Stimulated activated naive CD8-positive, alpha-beta T cell treated with anti-CD3 and anti-CD28 coated beads, Interleukin-15, amount 100 ng/mL, for 72 hours (primary cell): ENCODE measurements around the gene UNC5B.
A peak's percentile ranks its signal among the peaks of the same experiment; 100 is the strongest.

ENCODE experiments used
- ATAC-seq: fragments of 150-1000 bp; cut with Tn5 transposase; 2 replicates; pipeline ENCODE4 v1.10.0; 2021; ENCODE audit warnings: mild to moderate bottlenecking, moderate library complexity
- DNase-seq, 2 donors: peaks; one replicate each; pipeline ENCODE4 v3.0.0; 2021 to 2022
- H3K27ac Mint-ChIP-seq, 2 donors: one replicate each; pipeline ENCODE4 v1.8.0; 2022; ENCODE audit warnings: mild to moderate bottlenecking in 2 of 2, mixed read lengths in 2 of 2, moderate library complexity in 2 of 2
- H3K27me3 Mint-ChIP-seq: one replicate; pipeline ENCODE4 v1.8.0; 2022; ENCODE audit warnings: mixed read lengths
- H3K4me1 Mint-ChIP-seq: one replicate; pipeline ENCODE4 v1.8.0; 2022; ENCODE audit warnings: mild to moderate bottlenecking, mixed read lengths
- H3K4me3 Mint-ChIP-seq, 2 donors: one replicate each; pipeline ENCODE4 v1.8.0; 2022; ENCODE audit warnings: mild to moderate bottlenecking in 2 of 2, mixed read lengths in 2 of 2, moderate library complexity in 1 of 2
- H3K9me3 Mint-ChIP-seq, 2 donors: one replicate each; pipeline ENCODE4 v1.8.0; 2022; ENCODE audit warnings: mixed read lengths in 2 of 2

UNC5B gene

GRCh38 chr10:71342573-71343391 is 130.4 kb downstream of the UNC5B start:
- H3K4me3 Mint-ChIP-seq = no peak overlapping the region
- H3K27me3 Mint-ChIP-seq = no peaks in the 10 kb centered on the region
- DNase-seq (no peak), ATAC-seq (no peak)
- no peak overlapping the region for H3K27ac Mint-ChIP-seq
- H3K4me1 Mint-ChIP-seq = no peaks in the 10 kb centered on the region
- no peaks in the 10 kb centered on the region for H3K9me3 Mint-ChIP-seq

GRCh38 chr10:71343392-71343773 is 131.0 kb downstream of the UNC5B start:
- ATAC-seq (no peak), DNase-seq (no peak)
- H3K4me1 Mint-ChIP-seq = no peaks in the 10 kb centered on the region
- no peaks in the 10 kb centered on the region for H3K9me3 Mint-ChIP-seq
- H3K4me3 Mint-ChIP-seq = no peak overlapping the region
- no peaks in the 10 kb centered on the region for H3K27me3 Mint-ChIP-seq
- peak overlapping the region in 1 of 2 donors; percentile 34 for H3K27ac Mint-ChIP-seq

- no peak for ATAC-seq
- H3K4me1 Mint-ChIP-seq = no peaks in the 10 kb centered on the region
- no peak for DNase-seq
- H3K27me3 Mint-ChIP-seq = no peaks in the 10 kb centered on the region
- no peak overlapping the region for H3K27ac Mint-ChIP-seq
- no peaks in the 10 kb centered on the region for H3K9me3 Mint-ChIP-seq
- no peak overlapping the region for H3K4me3 Mint-ChIP-seq
Measured at GRCh38 chr10:71344154-71344925, 132.0 kb downstream of the UNC5B start.

GRCh38 chr10:71344993-71345480 is 132.7 kb downstream of the UNC5B start:
- DNase-seq = no peak
- no peak overlapping the region for H3K4me3 Mint-ChIP-seq
- H3K9me3 Mint-ChIP-seq = no peaks in the 10 kb centered on the region
- H3K4me1 Mint-ChIP-seq = no peaks in the 10 kb centered on the region
- H3K27me3 Mint-ChIP-seq = no peaks in the 10 kb centered on the region
- ATAC-seq = no peak
- H3K27ac Mint-ChIP-seq = no peak overlapping the region

- no peak overlapping the region for H3K27ac Mint-ChIP-seq
- no peaks in the 10 kb centered on the region for H3K27me3 Mint-ChIP-seq
- no peaks in the 10 kb centered on the region for H3K9me3 Mint-ChIP-seq
- ATAC-seq = no peak
- H3K4me1 Mint-ChIP-seq = peaks cover 5% of the 10 kb centered on the region
- no peak overlapping the region for H3K4me3 Mint-ChIP-seq
- no peak for DNase-seq
Measured at GRCh38 chr10:71345694-71346093, 133.3 kb downstream of the UNC5B start.

GRCh38 chr10:71346731-71347130 is 134.4 kb downstream of the UNC5B start:
- ATAC-seq (no peak), DNase-seq (no peak)
- Mint-ChIP-seq H3K4me3 (no peak overlapping the region), H3K4me1 (peaks cover 13% of the 10 kb centered on the region), H3K27ac (no peak overlapping the region), H3K27me3 (no peaks in the 10 kb centered on the region), H3K9me3 (no peaks in the 10 kb centered on the region)

- Mint-ChIP-seq H3K9me3 (no peaks in the 10 kb centered on the region), H3K27me3 (no peaks in the 10 kb centered on the region), H3K27ac (peak overlapping the region in 1 of 2 donors; percentile 51), H3K4me3 (no peak overlapping the region), H3K4me1 (peaks cover 13% of the 10 kb centered on the region)
- DNase-seq (no peak), ATAC-seq (no peak)
Measured at GRCh38 chr10:71347587-71348395, 135.4 kb downstream of the UNC5B start.

- ATAC-seq = no peak
- DNase-seq = no peak
- Mint-ChIP-seq H3K27ac (no peak overlapping the region), H3K4me3 (no peak overlapping the region), H3K27me3 (no peaks in the 10 kb centered on the region), H3K9me3 (no peaks in the 10 kb centered on the region), H3K4me1 (peaks cover 13% of the 10 kb centered on the region)
Measured at GRCh38 chr10:71348850-71349249, 136.5 kb downstream of the UNC5B start.

GRCh38 chr10:71349406-71349805 is 137.0 kb downstream of the UNC5B start:
- Mint-ChIP-seq H3K9me3 (no peaks in the 10 kb centered on the region), H3K27ac (no peak overlapping the region), H3K4me3 (no peak overlapping the region), H3K27me3 (no peaks in the 10 kb centered on the region), H3K4me1 (peaks cover 13% of the 10 kb centered on the region)
- DNase-seq = no peak
- no peak for ATAC-seq

GRCh38 chr10:71351087-71351486 is 138.7 kb downstream of the UNC5B start:
- H3K27ac Mint-ChIP-seq = no peak overlapping the region
- no peaks in the 10 kb centered on the region for H3K9me3 Mint-ChIP-seq
- ATAC-seq = peak; percentile 54
- no peak overlapping the region for H3K4me3 Mint-ChIP-seq
- H3K4me1 Mint-ChIP-seq = peaks cover 13% of the 10 kb centered on the region
- no peak for DNase-seq
- no peaks in the 10 kb centered on the region for H3K27me3 Mint-ChIP-seq

- DNase-seq = no peak
- Mint-ChIP-seq H3K9me3 (no peaks in the 10 kb centered on the region), H3K27ac (no peak overlapping the region), H3K4me3 (no peak overlapping the region), H3K27me3 (no peaks in the 10 kb centered on the region), H3K4me1 (peaks cover 13% of the 10 kb centered on the region)
- ATAC-seq = no peak
Measured at GRCh38 chr10:71351628-71352319, 139.4 kb downstream of the UNC5B start.
